GM12878 (cell line): ENCODE data around the gene TRABD2B. TPM values are rescaled to one million over a fixed set of nuclear protein-coding genes. Genes with fewer than 3 reads are reported as not detected.

Source experiments
- ATAC-seq: fragments of 200-7000 bp; cut with Tn5 transposase; 3 replicates; pipeline ENCODE4 v1.9.1; 2020; ENCODE audit warnings: mild to moderate bottlenecking, moderate library complexity
- BruUV-seq: library from RNA; stranded (reverse); fragments of 400-500 nt; replicated peaks from 2 replicates; lab custom pipeline; 2021; lab: Mats Ljungman, UMichigan
- CTCF ChIA-PET: fragments of 300-600 bp; sonication (Branson Sonifier 250); formaldehyde crosslinking; extraction: SDS; loops from one replicate; lab custom pipeline; 2021; ENCODE audit warnings: inconsistent platforms; lab: Yijun Ruan, JAX
- POLR2A ChIA-PET: fragments of 350-600 bp; formaldehyde crosslinking; extraction: SDS; loops from one replicate; lab custom pipeline; 2021; ENCODE audit warnings: inconsistent platforms; lab: Charles Lee
- RAD21 ChIA-PET: fragments of 300-600 bp; sonication (Branson Sonifier 250); formaldehyde crosslinking; loops from one replicate; lab custom pipeline; 2023; ENCODE audit warnings: antibody characterized with exemption; ENCODE audit not compliant: unreplicated experiment; lab: Charles Lee
- SMC1A ChIA-PET: fragments of 300-600 bp; sonication (Branson Sonifier 250); formaldehyde crosslinking; loops from one replicate; lab custom pipeline; 2023; ENCODE audit not compliant: unreplicated experiment, uncharacterized antibody; lab: Charles Lee
- DNase-seq: peaks from one replicate; pipeline ENCODE4 v3.0.0-alpha.2; 2011; ENCODE audit warnings: low read depth, low spot score
- FAIRE-seq: peaks from 3 replicates; lab custom pipeline; 2011; peaks lifted over from hg19 to GRCh38; lab: Jason Lieb, UNC
- H2AFZ ChIP-seq: 2 replicates; pipeline ENCODE4 v1.6.0; 2011; ENCODE audit warnings: low read depth, low read length, control low read depth; ENCODE audit not compliant: control insufficient read depth
- H3K27ac ChIP-seq: 2 replicates; pipeline ENCODE4 v1.5.1; 2011; ENCODE audit warnings: control low read depth; ENCODE audit not compliant: control insufficient read depth, insufficient read depth
- H3K27me3 ChIP-seq, 2 experiments: replicated peaks in 1 of 2; 2 replicates each; pipeline versions ENCODE4 v1.6.0 to v1.6.1; 2011; ENCODE audit warnings: low read length in 1 of 2; ENCODE audit not compliant: control insufficient read depth in 2 of 2, insufficient read depth in 2 of 2
- H3K36me3 ChIP-seq, 2 experiments: 2 replicates each; pipeline ENCODE4 v1.5.1; 2011; ENCODE audit warnings: low read length in 1 of 2; ENCODE audit not compliant: control insufficient read depth in 2 of 2, insufficient read depth in 2 of 2
- H3K4me1 ChIP-seq: 2 replicates; pipeline ENCODE4 v1.6.1; 2011; ENCODE audit warnings: mild to moderate bottlenecking, low read length, moderate library complexity, mixed read lengths; ENCODE audit not compliant: control insufficient read depth, insufficient read depth
- H3K4me2 ChIP-seq: 2 replicates; pipeline ENCODE4 v1.6.0; 2011; ENCODE audit warnings: control low read depth; ENCODE audit not compliant: control insufficient read depth, insufficient read depth
- H3K4me3 ChIP-seq: fragments of 200-600 bp; sonication (generic); 2 replicates; pipeline ENCODE4 v1.5.1; 2016
- H3K79me2 ChIP-seq: 2 replicates; pipeline ENCODE4 v1.6.0; 2011; ENCODE audit warnings: low read length; ENCODE audit not compliant: control insufficient read depth, insufficient read depth
- H3K9ac ChIP-seq: 2 replicates; pipeline ENCODE4 v1.8.0; 2011; ENCODE audit warnings: low read length, control low read depth, mixed read lengths; ENCODE audit not compliant: control insufficient read depth, insufficient read depth
- H3K9me3 ChIP-seq: replicated peaks from 3 replicates; pipeline ENCODE4 v1.5.1; 2011; ENCODE audit warnings: mild to moderate bottlenecking, low read length; ENCODE audit not compliant: control insufficient read depth, insufficient read depth
- H4K20me1 ChIP-seq: 2 replicates; pipeline ENCODE4 v1.6.0; 2011; ENCODE audit not compliant: control insufficient read depth, insufficient read depth
- FOXK2 ChIP-seq: fragments of 450-650 bp; IDR thresholded peaks from 2 replicates; pipeline ENCODE4 v1.6.1; 2017; ENCODE audit warnings: mild to moderate bottlenecking, moderate library complexity
- GABPA ChIP-seq: IDR thresholded peaks from 2 replicates; pipeline ENCODE4 v1.6.1; 2014; ENCODE audit warnings: antibody characterized with exemption, low read depth, mild to moderate bottlenecking, inconsistent platforms
- LARP7 ChIP-seq: fragments of 450-650 bp; IDR thresholded peaks from 2 replicates; pipeline ENCODE4 v1.6.1; 2017; ENCODE audit warnings: mild to moderate bottlenecking
- SMAD1 ChIP-seq: fragments of 450-650 bp; IDR thresholded peaks from 2 replicates; pipeline ENCODE4 v1.6.1; 2018; ENCODE audit warnings: mild to moderate bottlenecking, low read depth; ENCODE audit not compliant: partially characterized antibody
- ZBED1 ChIP-seq: IDR thresholded peaks from 2 replicates; pipeline ENCODE4 v1.6.1; 2016; ENCODE audit warnings: borderline replicate concordance
- WGBS: methylation state at CpG from one replicate; pipeline ENCODE4 v1.1.6; 2016; ENCODE audit warnings: low lambda C conversion rate; ENCODE audit not compliant: insufficient replicate concordance, insufficient coverage; ENCODE audit errors: missing lambda C conversion rate; 5-methylcytosine and 5-hydroxymethylcytosine counted together
- in situ Hi-C: fragments of 300-500 bp; cut with MboI; formaldehyde crosslinking; loops from 9 replicates; pipeline ENCODE4 v1.14.3; 2018; ENCODE audit warnings: mixed read lengths
- intact Hi-C: fragments of 100-400 bp; cut with micrococcal nuclease; formaldehyde crosslinking; loops from one replicate; pipeline ENCODE4 v1.14.2; 2022; ENCODE audit not compliant: unreplicated experiment
- polyA plus RNA-seq, 11 experiments: library from polyadenylated mRNA; depleted of rRNA in 4 of 11; unstranded in 6 of 11; stranded (reverse) in 5 of 11; fragments of >200 nt; fragmentation: Nextera tagmentation in 4 of 11; fragmentation: Illumina TruSeq in 1 of 11; extraction: Ambion mirVana in 4 of 11; extraction: Trizol in 1 of 11; gene quantifications; 1 replicate in 1 of 11; 2 replicates in 10 of 11; pipeline versions ENCODE4 v1.2.1 to v1.2.3, GENCODE V29; 2011 to 2016; ENCODE audit warnings: inconsistent platforms in 2 of 11, missing spikeins in 2 of 11, low read depth in 1 of 11
- total RNA-seq, 4 experiments: library from RNA; depleted of rRNA in 3 of 4; stranded (reverse); fragments of >200 nt in 3 of 4; fragmentation: Illumina TruSeq in 1 of 4; extraction: Trizol in 1 of 4; gene quantifications; 2 replicates each; pipeline versions ENCODE4 v1.2.1 to v1.2.3, GENCODE V29; 2013 to 2021

The TRABD2B gene
- total and polyA plus RNA-seq, 10 of the 15 experiments (the other 5 are each of a cell fraction or from before 2014, with no cell fraction given), result not detected

GRCh38 chr1:47805018-47805417 is 192.2 kb downstream of the TRABD2B start:
- no peak for DNase-seq
- ChIA-PET SMC1A (interaction anchor here (0.6 kb wide), 1 partner anchor 18 kb away, joined by 4 read pairs; no protein-coding TSS in a partner anchor), POLR2A (no interaction called here), RAD21 (no interaction called here), CTCF (no interaction called here)
- no peaks in the 10 kb centered on the region for H3K79me2 ChIP-seq
- intact Hi-C loops (no loop called here), in situ Hi-C loops (no loop called here)
- no peak overlapping the region for H3K9ac ChIP-seq
- H3K27me3 ChIP-seq, result no peaks in the 10 kb centered on the region; a peak in 1 of 4 replicates
- no peak for FAIRE-seq
- H3K9me3 ChIP-seq, result no peaks in the 10 kb centered on the region
- H4K20me1 ChIP-seq, result no peaks in the 10 kb centered on the region
- ATAC-seq, result no peak
- TF ChIP-seq FOXK2 (no peak), GABPA (no peak), SMAD1 (no peak), ZBED1 (no peak)
- BruUV-seq, result no TSS peak
- no peaks in the 10 kb centered on the region for H3K4me1 ChIP-seq
- H3K27ac ChIP-seq, result no peak overlapping the region
- no peak overlapping the region for H3K4me2 ChIP-seq
- H2AFZ ChIP-seq, result no peak overlapping the region
- no peaks in the 10 kb centered on the region for H3K36me3 ChIP-seq
- H3K4me3 ChIP-seq, result no peak overlapping the region

- H3K79me2 ChIP-seq, result no peaks in the 10 kb centered on the region
- H2AFZ ChIP-seq, result no peak overlapping the region
- ATAC-seq (no peak), FAIRE-seq (no peak), DNase-seq (no peak)
- no peak for TF ChIP-seq LARP7
- RAD21 ChIA-PET, result no interaction called here
- intact Hi-C loops (no loop called here), in situ Hi-C loops (no loop called here)
- no peak overlapping the region for H3K9ac ChIP-seq
- no peak overlapping the region for H3K4me3 ChIP-seq
- SMC1A ChIA-PET, result no interaction called here
- no peaks in the 10 kb centered on the region for H3K4me1 ChIP-seq
- 31% methylated on average over 13 of the region's 13 CpGs for WGBS
- CTCF ChIA-PET, result no interaction called here
- H3K27me3 ChIP-seq, result no peaks in the 10 kb centered on the region; a peak in 1 of 4 replicates
- no peaks in the 10 kb centered on the region for H3K9me3 ChIP-seq
- no peak overlapping the region for H3K4me2 ChIP-seq
- H3K36me3 ChIP-seq, result no peaks in the 10 kb centered on the region
- POLR2A ChIA-PET, result no interaction called here
- no peaks in the 10 kb centered on the region for H4K20me1 ChIP-seq
- H3K27ac ChIP-seq, result no peak overlapping the region
- no TSS peak for BruUV-seq
Measured at GRCh38 chr1:47803815-47804501, 193.2 kb downstream of the TRABD2B start.
